GM19452 (cell line): ENCODE results near the gene GLB1L3.
A peak's percentile ranks its signal among the peaks of the same experiment; 100 is the strongest.
"Not testable (repeated sequence)": the region's sequence is repeated elsewhere in the genome, so short reads cannot be mapped to it uniquely, and the experiment has no call there.

Experiments used
- ATAC-seq: cut with Tn5 transposase; IDR thresholded peaks from one replicate; pipeline ENCODE4 v1.9.1; 2021; ENCODE audit not compliant: unreplicated experiment

The GLB1L3 gene

DNA sequence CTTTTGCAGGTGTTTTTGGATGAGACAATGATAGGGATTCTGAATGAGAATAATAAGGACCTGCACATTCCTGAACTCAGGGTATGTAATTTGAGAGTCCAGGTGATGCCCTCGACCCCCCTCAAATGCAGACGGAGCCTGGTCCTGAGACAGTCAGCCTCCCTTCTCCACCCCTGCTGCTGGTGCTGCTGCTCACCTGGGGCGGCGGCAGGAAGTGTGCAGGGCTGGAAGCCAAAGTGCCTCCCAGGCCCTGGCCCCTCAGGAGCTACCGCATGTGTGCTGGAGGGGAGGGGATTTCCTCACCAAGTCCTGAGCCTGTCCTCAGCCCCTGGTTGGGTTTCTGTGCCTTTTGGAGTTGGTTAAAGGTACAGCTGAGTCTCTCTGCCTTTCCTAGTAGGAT lies 36.6 kb downstream of the GLB1L3 start:
- ATAC-seq, result no peak

- no peak for ATAC-seq
These were observed 37.2 kb downstream of the GLB1L3 start for GRCh38 chr11:134313379-134313778.

DNA sequence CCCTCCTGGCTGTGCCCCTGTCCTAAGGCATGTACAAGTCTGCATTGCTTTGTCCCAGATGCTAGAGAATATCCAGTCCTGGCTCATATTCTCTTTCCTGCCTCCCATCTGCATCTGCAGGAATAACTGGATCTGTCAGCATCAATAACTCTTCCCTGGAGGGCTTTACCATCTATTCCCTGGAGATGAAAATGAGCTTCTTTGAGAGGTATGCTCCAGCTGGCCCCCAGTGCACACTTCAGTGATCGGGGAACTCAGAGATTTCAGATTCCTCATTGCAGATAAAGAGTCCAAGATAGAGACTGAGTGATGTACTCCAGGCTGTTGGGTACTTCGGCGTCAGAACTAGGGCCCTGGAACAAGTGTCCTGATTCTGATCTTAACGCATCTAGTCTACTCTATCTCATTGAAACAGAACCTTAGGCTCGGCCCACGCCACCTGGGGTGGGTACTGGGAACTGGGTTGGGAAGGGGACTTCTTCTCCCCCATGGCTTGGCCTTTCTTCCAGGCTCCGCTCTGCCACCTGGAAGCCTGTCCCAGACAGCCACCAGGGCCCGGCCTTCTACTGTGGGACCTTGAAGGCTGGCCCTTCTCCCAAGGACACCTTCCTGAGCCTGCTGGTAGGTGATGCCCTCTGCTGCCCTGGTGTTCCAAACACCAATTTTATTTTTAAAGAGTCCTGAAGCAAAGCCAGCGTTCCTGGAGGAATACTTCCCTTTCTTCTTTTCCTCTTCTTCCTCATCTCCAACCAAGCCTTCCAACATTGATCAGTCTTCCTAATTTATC lies 37.8 kb downstream of the GLB1L3 start:
- ATAC-seq, result no peak

- ATAC-seq, result no peak
These were observed 40.9 kb downstream of the GLB1L3 start for GRCh38 chr11:134317103-134317502.

DNA sequence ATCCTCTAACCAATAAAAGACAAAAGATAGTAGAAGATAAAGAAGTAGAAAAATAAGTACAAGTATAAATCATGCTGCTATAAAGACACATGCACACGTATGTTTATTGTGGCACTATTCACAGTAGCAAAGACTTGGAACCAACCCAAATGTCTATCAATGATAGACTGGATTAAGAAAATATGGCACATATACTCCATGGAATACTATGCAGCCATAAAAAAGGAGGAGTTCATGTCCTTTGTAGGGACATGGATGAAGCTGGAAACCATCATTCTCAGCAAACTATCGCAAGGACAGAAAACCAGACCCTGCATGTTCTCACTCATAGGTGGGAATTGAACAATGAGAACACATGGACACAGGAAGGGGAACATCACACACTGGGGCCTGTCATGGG lies 45.2 kb downstream of the GLB1L3 start:
- ATAC-seq, result not testable (repeated sequence)

GRCh38 chr11:134322553-134322952 lies 46.4 kb downstream of the GLB1L3 start:
- no peak for ATAC-seq

- ATAC-seq, result no peak
These were observed 52.3 kb downstream of the GLB1L3 start for GRCh38 chr11:134328433-134328832.

- no peak for ATAC-seq
These were observed 54.6 kb downstream of the GLB1L3 start for GRCh38 chr11:134330611-134331353.

- peak; percentile 68 for ATAC-seq
These were observed 55.4 kb downstream of the GLB1L3 start, which contains the start of gene GLB1L2 for GRCh38 chr11:134331354-134332188. TSS of gene GLB1L2 (plus strand) at chr11:134331988. CDS start at chr11:134332062, 74 bp downstream.

GRCh38 chr11:134332189-134332631 lies 56.0 kb downstream of the GLB1L3 start:
- ATAC-seq, result no peak

- no peak for ATAC-seq
These were observed 56.6 kb downstream of the GLB1L3 start for GRCh38 chr11:134332782-134333181.

GRCh38 chr11:134333312-134333711 lies 57.1 kb downstream of the GLB1L3 start:
- no peak for ATAC-seq

DNA sequence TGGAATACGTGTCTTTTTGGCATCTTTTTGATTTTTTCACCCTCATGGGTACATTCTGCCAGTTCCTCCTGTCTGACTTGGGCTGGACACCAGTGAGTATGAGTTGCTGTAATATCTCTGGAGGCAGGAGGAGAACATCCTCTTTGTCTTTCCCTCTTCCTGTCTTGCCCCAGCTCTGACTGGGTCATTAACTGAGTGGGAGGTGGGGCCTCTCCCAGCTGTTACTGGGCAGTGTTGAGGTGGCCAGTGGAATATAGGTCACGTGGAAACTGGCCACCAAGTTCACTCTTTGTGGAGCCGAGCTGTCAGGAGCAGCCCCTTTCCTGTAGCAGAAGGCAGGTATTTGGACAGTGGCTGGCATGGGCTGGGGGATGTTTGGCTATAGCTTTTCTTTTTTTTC lies 57.8 kb downstream of the GLB1L3 start:
- ATAC-seq, result no peak

- ATAC-seq, result no peak
These were observed 58.8 kb downstream of the GLB1L3 start for GRCh38 chr11:134334796-134335571.

- ATAC-seq, result no peak
These were observed 60.9 kb downstream of the GLB1L3 start for GRCh38 chr11:134337051-134337450.

GRCh38 chr11:134338068-134338467 lies 61.9 kb downstream of the GLB1L3 start:
- no peak for ATAC-seq

DNA sequence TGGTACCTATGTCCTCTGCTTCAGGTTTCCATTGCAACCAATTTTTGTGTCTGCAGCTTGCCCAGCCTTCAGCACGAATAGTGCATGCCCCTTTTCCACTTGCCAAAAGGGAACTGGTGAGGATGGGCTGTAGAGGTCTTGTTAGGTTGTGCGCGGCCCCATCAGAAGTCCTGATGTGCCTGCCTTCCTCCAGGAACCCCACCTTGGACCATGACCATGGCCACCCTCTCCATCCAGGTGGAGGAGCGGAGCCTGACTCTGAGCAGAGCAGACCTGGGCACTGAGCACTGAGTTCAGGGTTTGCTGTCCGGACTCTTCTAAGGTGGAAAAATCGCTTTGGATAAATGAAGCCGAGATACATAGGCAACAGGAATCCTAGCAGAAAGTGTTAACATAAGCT lies 62.5 kb downstream of the GLB1L3 start:
- no peak for ATAC-seq

DNA sequence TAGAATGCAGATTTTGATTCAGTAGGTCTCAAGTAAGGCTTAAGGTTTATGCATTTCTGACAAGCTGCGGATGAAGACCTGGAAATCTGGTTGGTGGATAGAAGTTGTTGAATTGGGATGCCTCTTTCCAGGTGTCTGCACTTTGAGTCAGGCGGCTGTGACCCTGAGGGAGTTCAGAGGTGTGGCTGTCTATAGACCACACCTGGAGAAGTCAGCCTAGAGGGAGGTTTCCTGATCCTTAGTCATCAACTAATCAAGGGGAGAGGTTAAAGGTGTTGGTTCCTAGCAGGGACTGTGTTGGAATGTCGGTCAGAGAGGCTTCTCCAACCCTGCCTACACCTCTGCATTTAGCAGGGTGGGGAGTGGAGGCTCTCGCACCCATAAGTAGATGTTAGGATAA lies 63.6 kb downstream of the GLB1L3 start:
- no peak for ATAC-seq

GRCh38 chr11:134340354-134340964 lies 64.3 kb downstream of the GLB1L3 start:
- no peak for ATAC-seq
